Fibroblast of lung (primary cell): Measurements from ENCODE around the gene ZNF789.

Experiments used
- CTCF ChIP-seq, 2 donors: IDR thresholded peaks in 1 of 2; conservative IDR thresholded peaks in 1 of 2; 1 replicate in 1 of 2; 2 replicates in 1 of 2; pipeline ENCODE4 v1.5.1; 2011 to 2012; ENCODE audit warnings: low read length in 2 of 2, control low read depth in 1 of 2, inconsistent platforms in 1 of 2, low read depth in 1 of 2, mild to moderate bottlenecking in 1 of 2
- EZH2 ChIP-seq: IDR thresholded peaks from 2 replicates; pipeline ENCODE4 v1.5.1; 2012; ENCODE audit warnings: low read length, control low read depth, mild to moderate bottlenecking; ENCODE audit errors: missing control alignments

- TF ChIP-seq CTCF (conservative IDR thresholded peaks at IDR 0.05 in 1 of 2, IDR thresholded peaks at IDR 0.05 in 1 of 2; ENCODE audit: low read depth in 1 of 2, low read length in 2 of 2) (no peak), EZH2 (no peak)
These were observed 16.8 kb upstream of the ZNF789 start for GRCh38 chr7:99455874-99456273.
